GM21619 (cell line): Measurements from ENCODE around the gene FOCAD.

Experiments used
- ATAC-seq: cut with Tn5 transposase; IDR thresholded peaks from one replicate; pipeline ENCODE4 v1.9.1; 2021; ENCODE audit not compliant: unreplicated experiment

The FOCAD gene

DNA sequence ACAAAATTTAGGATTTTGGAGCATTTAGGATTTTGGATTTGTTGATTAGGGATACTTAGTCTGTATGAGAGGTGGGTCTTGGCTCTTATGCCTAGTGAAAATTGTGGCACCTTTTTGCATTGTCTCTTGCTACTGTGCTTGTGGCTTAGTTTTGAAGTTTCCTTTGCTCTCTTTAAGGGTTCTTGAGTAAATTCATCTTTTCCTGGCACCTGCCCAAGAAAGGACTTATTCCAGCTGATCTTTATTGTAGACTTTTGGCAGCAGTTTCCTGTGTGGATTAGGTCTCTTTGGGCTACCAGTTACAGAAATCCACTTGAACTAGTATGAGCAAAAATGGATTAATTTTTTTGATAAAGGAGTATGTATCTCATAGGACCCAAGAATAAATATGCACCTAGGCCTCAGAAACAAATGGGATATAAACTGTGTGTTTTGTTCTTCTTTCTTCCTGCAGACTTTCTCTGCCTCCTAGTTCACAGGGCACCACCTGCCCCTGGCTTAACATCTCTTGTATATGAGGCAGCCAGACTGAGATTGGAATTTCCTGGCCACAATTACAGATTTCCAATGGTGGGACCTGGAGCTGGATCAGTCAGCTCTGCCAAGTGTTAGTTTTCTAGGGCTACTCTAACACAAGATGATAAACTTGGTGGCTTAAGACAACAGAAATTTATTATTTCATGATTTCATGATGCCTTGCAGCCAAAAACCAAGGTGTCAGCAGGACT, 44.6 kb downstream of the FOCAD start:
- no peak for ATAC-seq

DNA sequence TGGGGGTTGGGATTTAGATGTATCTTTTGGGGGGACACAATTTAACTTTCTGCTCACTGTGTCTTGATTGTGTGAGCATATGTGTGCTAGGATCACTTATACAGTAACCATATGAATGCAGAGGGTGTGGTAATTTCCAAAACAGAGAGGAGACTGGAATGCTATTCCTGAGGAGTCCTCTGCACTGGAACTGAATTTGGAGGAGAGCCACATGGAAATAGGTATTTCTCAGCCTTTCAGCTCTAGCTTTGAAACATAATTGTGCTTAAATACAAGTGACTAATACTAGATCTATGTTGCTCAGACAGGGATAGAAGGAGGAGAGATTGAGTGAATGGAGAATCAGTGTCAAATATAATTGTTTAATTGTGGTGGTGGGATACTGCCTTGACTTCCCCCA, 45.5 kb downstream of the FOCAD start:
- no peak for ATAC-seq

DNA sequence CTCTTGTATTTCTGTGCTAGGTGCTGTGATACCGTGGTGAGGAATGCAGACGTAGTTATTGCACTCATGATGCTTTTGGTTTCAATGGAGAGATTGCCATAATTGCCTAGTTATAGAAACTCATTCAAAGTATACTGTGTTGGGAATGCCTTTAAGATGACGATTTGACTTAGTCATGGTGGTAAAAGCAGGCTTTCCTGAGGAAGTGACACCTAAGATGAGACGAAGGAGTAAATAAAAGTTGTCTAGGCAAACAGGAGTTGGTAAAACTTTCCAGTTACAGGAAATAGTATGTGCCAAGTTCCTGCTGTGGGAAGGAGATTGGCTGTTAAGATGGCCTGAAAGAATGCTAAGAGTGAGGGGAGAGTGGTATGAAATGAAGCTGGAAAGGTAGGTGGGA, 48.1 kb downstream of the FOCAD start:
- no peak for ATAC-seq

DNA sequence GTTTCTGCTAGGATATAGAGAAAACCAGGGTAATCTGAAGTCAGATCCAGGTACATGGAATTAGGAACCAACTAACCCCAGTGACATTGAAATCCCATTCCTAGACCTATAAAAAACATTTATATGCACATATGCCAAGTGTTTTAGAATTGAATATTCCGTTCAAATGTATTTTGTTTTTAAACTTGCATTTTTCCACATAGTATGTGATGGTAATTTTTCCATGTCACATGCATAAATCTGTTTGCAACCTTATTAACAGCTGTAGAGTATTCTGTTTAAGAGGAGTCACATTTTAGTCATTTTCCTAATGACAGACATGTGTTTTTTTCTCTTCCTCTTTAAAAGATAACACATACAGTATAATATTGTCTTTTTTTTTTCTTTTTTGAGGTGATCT, 50.2 kb downstream of the FOCAD start:
- ATAC-seq, result no peak

DNA sequence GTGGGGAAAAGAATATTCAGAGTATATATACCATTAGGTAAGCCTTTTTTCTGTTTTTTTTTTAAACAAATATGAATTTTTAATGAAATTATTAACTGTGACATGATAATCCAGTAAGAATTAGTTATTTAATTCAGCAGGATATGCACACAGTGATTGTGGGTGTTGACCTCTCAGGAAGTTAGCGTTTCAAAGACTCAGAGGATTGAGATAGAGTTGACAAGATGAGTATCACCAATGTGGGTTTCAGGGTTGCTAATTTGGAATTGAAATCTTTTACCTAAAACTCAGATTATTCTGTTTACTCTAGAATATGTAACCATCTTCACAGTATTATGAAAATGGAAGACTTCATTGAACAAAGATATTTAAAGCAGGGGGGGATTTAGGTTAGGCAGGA, 56.2 kb downstream of the FOCAD start:
- ATAC-seq, result no peak

DNA sequence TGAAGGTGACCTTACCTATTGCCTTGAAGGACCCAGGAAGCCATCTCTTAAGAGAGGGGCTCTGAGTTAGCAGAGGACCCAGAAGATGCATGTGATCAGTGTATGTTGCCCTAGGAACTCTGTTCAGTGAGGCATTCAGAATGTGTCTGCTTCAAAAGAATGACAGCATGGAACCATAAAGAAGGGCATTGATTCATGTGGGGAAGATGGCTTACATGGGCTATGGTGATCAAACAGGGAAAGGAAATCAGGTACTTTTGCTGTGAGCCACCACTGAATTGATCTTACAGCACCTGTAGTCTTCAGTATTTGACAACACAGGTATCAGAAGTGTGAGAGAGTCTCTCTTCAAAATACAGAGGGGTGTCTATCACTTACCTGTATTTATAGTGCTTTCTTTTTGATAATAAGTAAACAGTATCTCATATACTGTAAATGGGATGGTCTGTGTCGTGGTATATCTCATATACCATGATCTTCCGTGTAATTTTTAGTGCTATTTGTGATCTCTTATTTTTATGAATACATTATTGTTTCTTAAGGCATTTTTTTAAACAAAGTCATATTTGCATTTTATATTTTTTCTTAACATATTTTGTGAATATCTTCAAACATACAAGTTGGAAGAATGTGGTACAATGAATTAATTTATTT, 57.0 kb downstream of the FOCAD start:
- ATAC-seq, result no peak

DNA sequence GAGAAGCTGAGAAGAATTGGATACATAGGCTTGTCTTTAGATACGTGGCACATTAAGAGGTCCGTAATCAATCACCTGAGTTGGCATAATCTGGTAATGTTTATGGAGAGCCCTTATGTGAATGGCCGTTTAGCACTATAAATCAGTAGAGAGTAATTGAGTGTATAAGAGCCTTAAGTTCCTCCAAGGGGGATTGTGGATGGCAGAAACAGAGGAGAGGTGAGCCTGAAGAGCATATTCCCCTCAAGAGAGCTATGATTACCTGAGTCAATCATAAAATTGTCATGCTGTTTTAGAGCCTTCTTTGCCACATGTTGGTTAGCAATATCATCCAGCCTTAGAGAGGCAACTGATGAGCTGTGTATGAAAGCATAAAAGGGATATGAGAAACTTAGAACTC, 58.8 kb downstream of the FOCAD start:
- ATAC-seq, result no peak

DNA sequence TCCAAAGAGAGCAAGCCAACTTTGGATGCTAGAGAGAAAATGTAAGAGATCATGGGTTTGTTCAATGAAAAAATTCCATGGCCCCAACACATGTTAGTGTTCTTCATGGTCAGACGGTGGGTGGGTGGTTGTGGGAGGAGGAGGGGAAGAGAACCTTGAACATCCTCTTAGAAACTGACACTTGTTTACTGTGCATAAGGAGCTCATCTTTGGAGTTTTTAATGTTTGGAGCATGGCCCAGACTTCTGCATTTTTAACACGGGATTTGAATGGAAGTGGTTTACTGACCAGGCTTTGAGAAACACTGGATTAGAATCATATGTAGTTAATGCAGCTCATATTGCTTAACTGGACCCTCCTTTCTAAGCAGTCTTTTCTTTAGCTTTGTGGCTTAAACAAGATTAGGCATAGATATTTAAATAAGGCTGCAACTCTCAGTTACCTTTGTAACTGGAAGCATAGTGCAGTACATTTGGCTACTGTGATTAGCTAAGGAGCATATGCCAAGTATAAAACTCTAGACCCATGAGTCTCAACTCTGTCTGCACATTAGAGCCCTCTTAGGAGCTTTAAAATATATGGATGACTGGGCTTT, 60.1 kb downstream of the FOCAD start:
- ATAC-seq, result no peak

DNA sequence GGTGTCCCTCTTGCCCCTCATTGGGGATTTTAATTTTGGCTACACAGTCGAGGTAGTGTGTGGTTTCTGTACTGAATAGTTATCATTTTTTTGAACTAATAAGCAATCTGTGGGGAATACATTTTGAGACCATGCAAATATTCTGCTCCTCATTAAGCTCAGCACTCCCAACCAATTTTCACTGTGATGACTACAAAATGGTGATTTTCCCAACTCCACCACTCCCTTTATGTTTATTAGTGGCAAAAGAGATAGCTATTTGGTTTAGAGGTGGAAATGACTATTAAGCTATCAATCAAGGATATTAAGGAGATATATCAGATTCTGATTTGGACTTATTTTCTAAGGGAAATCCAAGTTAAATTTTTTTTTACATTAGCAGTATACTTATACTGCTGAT, 62.9 kb downstream of the FOCAD start:
- no peak for ATAC-seq

DNA sequence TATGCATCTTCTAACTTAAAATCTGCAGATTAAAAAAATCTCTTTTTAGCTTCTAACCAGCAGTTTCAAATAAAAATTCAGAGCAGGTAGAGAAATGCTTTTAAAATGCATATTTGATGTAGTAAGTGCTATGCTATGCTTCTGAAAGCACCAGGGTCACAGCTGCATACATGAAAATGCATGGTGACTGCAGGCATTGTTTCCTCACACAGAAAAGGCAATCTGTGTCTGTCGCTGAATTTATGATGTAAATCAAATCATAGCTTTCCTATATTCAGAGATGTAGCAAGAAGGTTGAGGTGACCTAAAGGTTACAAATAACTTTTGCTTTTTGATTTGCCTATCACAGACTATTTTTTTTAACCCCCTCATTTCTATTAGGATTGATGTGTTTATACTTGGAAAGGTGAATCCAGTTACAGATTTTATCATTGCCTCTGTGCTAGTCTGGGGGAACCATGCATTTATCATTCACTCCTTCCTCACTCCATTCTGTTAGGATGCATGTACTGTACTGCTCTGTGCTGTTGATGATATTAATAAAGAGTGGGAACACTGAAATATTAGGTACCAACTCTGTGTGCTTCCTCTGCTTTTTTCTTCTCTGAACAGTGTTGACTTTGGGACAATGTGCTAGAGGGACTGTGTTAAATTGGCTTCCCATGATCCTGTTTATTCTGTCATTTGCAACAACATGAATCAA, 65.6 kb downstream of the FOCAD start:
- ATAC-seq, result no peak

DNA sequence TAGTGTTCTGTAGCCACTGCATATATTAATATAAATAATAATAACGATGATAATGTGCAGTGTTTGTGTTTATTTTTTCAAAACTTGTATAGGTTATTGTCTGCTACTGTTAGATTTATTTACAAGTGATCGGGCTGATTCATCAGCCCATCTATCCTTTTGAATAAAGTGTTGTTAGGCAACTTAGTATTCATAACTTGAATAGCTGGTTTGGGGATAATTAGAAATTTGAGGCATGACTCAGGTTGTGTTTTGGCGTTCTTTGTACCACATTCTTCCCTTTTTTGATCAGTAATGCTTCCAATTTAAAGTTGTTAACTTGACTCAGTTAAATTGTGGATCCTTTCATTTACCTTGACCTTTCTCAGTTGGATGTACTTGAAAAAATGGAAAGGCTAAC, 69.7 kb downstream of the FOCAD start:
- no peak for ATAC-seq

DNA sequence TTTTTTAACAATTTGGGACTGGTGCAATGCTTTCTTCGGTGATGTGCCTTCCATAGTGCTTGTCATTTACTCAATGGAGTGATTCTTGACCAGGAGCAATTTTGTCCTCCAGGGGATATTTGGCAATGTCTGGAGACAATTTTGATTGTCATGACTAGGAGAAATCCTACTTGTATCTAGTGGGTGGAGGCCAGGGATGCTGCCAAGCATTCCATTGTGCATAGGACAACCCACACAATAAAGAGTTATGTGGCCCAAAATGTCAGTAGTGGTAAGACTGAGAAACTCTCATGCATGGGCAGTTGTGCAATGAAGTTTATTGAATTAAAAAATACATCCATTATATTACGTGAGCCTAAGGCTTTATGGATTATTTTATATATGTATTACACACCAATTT, 70.5 kb downstream of the FOCAD start:
- ATAC-seq, result no peak

DNA sequence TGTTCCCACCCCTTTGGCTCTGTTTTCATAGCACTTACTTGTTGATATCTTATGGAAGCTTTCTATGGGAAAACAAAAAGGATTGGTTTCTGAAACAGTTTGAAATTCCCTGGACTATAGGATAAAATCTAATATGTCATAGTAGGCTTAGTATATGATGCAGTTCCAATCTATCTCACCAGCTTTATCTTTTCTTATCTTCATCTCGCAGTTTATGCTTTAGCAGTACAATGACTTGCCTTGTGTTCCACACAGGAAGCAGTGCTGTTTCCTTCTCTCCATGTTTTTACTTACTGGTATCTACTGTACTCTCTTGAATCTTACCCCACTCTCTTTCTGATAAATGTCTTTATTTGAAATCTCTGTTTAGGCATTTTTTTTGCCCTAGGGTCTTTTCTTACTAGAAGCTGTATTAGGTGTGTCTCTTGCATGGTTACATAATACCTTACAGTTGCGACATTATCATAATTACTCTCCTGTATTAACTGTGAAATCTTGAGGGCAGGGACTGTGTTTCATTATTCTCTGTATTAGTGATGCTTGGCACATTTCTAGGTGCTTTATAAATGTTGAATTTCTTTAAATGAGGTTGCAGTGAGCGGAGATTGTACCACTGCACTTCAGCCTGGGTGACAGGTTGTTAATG, 76.3 kb downstream of the FOCAD start:
- ATAC-seq, result no peak

DNA sequence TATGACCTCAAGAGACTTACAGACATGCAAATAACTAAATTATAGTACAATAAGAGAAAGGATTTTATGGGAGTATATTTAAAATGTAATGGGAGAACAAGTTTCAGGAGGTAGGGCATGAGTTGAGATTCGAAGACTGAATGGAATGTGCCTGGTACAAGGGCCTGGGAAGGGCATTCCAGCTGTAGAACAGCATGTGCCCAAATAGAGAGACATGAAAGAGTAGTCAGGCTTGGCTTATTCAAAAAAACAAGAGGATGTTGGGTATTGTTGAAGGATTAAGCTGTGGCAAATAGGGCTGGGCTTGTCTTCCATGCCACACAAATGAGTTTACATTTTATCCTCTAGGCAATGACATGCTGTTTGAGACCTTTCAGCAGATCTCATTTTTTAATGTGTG, 86.9 kb downstream of the FOCAD start:
- ATAC-seq, result no peak

DNA sequence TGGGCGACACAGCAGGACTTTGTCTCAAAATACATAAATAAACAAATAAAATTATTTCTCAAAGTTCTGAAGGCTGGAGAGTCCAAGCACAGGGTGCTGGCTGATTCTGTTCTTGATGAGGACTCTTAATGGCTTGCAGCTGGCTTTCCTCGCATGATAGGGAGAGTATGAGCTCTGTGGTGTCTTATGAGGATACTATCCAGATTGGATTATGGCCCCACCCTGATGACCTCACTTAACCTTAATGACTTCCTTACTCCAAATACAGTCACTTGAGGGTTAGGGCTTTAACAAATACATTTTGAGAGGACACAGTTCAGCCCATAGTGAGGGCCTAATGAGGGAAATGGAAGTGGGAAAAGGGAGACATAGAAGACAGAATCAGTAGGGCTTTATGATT, 87.7 kb downstream of the FOCAD start:
- no peak for ATAC-seq

DNA sequence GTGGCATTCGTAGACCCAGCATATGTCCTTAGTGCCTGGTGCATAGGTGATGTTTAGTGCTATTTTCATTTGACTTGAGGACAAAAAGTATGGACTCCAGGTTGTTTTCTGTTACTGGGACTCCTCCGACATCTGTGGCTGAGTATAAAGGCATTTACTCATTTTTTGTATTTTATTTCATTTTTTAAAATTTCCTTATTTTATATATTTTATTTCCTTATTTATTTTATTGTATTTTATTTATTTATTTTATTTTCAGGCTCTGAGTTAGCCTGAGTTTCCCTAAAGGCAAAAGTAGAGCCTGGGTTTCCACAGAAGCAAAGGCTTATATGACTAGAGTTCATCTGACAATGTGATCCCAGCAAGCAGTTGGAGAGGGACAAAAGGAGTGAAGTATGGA, 91.6 kb downstream of the FOCAD start:
- no peak for ATAC-seq

DNA sequence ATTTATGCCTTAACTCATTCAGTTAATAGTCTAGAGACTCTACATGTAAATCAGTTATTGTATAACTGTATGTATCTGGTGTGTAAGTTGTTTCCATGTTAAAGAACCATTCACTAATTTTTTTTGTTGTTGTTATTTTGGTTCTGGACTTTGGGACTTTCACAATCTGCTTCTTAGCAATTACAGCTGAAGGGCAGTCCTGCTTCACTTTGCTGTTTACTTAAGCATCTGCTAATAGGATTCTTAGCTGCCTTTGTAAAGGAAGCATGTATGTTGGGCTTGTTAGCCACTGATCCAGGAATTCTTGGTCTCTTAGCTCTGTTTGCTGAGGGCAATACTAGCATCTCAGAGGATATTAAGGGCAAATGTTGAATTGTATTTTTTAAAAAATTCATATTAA, 97.0 kb downstream of the FOCAD start:
- no peak for ATAC-seq

DNA sequence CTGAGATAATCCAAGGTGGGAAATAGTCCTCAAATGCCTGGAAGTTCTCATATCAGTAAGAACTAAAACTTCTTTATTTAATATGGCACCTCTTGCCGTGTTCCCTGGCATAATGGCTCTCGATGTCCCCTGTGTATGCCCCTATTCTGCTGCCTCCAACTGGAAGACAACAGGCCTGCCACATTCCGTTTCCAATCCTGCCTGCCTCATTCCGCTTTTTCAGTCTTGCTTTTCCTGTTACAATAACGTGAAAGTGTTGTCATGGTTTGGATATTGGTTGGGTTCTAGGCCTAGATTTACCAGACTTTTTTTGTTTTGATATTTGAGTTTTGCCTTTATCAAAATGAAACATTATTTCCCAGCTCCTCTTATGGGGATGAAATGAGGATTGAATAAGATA, 98.2 kb downstream of the FOCAD start:
- ATAC-seq, result no peak

DNA sequence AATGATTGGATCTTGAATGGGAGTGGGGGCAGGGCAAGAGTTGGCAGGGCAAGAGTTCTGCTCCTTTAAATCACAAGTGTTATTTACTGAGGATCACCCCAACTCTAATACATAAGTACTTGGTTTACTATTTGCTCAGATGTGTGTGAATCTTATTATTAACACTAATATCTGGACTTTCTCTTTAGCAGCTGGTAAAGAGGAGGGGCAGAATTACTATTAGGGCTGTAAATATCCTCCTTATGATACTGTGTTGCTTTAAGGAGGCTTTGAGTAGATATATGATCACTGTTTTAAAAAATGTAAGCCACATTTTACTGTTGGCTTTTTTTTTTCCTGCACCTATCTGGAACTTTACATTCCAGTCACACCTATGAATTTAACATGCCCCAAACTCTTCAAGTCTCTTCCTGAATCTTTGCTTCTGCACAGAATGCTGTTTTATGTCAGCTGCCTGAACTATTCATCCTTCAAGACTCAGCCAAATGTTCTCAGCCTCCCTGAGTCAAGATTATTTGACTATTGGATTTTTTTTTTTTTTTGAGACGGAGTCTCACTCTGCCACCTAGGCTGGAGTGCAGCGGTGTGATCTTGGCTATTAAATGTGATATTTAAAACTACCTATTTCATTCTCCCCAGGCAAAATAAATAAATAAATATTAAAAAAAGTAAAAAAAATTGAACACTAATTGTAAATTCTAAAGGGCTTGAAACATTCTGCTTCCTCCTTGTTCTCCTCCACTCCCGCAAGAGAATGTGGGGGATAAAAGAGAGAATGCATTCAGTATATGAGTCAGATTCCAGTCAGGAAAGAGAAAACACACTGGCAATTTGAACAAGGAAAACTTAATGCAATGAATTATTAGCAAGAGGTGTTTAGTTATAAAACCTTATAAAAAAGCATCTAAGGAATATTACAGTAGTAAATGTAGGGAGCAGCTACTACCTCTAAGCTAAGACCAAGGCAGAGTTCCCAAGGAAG, 99.3 kb downstream of the FOCAD start:
- no peak for ATAC-seq

DNA sequence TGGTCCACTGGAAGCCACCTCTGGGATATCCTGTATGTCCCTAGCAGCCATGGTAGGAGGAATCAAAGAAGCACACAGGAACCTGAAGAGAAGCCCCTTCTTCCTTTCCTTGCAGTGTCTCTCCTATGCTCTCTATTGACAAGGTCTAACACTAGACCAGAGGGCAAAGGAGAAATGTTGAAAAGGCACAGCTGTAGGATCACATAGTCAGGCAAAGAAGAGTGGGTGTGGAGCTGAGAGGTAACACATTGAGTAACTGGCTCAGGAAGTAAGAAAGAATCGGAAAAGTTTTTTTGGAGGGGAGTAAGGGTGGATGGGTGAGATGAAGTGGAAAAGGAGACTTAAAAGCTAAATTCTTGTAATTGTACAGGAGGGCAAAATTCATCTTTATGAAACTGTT, 100.1 kb downstream of the FOCAD start:
- no peak for ATAC-seq
